D721Med (cell line): Measurements from ENCODE around the gene PPIF.

Experiments
- DNase-seq: peaks from one replicate; pipeline ENCODE4 v3.0.0; 2011; ENCODE audit warnings: low spot score; ENCODE audit not compliant: insufficient read length
- FAIRE-seq: peaks from 2 replicates; lab custom pipeline; 2011; peaks lifted over from hg19 to GRCh38; lab: Jason Lieb, UNC
- CTCF ChIP-seq: IDR thresholded peaks from 2 replicates; pipeline ENCODE4 v1.5.1; 2012; ENCODE audit warnings: mild to moderate bottlenecking, control low read depth; ENCODE audit not compliant: insufficient read depth; ENCODE audit errors: missing control alignments

PPIF gene

GRCh38 chr10:79393924-79394610 is 46.8 kb downstream of the PPIF start:
- TF ChIP-seq CTCF, result no peak
- DNase-seq, result no peak
- no peak for FAIRE-seq

- FAIRE-seq (no peak), DNase-seq (no peak)
- TF ChIP-seq CTCF, result no peak
Measured at GRCh38 chr10:79394664-79395063, 47.4 kb downstream of the PPIF start.

DNA sequence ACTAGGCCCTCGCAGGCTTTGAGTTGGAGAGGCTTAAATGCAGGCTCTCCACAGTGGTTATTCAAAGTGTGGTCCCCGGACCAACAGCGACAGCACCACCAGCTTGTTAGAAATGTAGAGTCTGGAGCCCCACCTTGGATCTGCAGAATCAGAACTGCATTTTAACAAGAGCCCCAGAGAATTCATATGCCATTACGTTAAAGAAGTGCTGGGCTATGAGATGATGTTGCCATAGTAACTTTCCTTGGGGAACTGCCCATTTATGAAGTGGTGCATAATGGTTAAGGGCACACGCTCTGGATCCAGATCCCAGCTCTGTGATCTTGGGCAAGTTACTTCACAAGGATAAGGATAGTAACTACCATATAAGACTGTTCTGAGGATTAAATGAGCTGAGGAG is 49.3 kb downstream of the PPIF start:
- FAIRE-seq (no peak), DNase-seq (no peak)

GRCh38 chr10:79397051-79397450 is 49.8 kb downstream of the PPIF start:
- DNase-seq (no peak), FAIRE-seq (no peak)
- no peak for TF ChIP-seq CTCF

More for the DNA sequence above, 49.3 kb downstream of the PPIF start:
- no peak for TF ChIP-seq CTCF

DNA sequence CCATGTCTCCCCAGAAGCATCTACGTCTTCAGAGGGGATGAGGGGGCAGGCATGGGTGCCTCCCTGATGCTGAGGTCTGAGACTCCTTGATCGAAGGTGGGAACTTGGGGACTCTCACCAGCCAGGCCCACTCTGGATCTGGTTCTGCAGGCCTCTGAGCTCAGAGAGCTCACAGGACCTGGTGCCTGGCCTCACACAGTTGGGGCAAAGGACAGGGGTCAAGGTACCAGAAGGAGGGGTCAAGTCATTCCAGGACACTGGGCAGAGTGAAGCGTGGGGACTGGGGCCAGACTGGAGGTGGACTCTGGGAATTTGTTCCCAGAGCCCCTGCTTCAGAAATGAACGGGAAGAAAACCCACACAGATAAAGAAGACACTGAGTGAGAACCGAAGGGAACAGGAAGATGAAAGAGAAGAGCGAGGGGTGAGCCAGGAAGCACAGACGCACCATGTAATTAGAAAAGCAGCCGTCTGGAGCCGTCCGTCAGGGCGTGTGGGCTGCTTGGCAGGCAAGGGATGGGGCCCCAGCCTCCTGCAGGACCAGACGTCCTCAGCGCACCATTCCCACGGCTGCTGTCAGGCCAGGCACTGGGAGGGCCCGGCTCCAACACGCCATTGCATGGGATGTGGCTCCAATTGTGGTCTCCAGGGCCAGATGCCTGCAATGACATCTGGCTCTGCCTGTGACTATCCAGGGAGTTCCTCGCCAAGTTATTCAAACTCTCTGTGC is 50.5 kb downstream of the PPIF start:
- TF ChIP-seq CTCF, result no peak
- FAIRE-seq, result no peak
- no peak for DNase-seq

DNA sequence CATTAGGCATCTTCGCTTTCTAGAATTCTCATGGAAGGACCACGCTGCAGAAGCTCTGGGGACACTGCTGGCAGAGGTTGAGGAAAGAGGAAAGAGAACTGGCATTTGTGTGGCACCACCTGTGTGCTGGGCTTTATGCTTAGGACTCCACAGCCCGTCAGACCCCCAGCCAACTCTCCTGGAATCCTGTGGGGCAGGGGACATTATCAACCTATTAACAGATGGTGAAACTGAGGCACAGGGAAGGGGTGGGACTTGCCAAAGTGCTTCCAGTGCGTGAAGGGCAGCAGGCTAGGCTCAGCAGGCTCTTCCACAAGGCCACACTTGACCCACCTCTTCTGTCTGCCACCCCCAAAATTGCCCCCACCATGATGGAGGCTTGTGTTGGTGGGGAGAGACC is 51.4 kb downstream of the PPIF start:
- DNase-seq (no peak), FAIRE-seq (no peak)
- TF ChIP-seq CTCF, result no peak
